ENCODE results near the gene GLOD4.

DNA sequence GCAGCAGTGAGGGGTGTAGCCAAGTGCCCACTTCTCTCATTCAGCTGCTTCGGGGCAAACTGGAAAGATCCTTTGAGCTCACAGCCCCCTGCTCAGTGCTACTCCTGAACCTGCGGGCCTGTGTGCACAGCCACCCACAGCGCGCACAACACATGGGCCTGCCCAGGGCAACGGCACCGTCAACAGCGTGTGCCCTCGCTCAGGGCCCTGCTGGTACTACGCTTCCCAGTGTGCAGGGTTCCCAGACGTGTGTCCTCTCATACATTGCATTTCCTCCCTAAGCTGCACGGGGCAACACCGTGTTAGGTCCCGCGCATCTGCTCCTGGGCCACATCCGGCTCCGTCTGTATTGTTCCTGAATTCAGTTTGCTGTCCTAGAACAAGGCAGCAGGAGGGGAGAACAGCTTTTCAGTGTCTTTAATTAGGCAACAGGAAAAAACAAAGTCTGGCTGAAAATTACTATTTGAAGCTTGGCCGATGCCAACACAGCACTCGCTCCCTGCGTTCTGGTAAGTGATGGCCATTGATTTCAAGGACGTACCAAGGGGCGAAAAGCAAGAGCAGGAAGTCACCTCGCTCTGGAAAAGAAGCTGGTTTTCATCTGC lies 15.3 kb upstream of the GLOD4 start:
- TF ChIP-seq CTCF (IDR thresholded peaks at IDR 0.05) (no peak), POLR2A (IDR thresholded peaks at IDR 0.05) (no peak)
